Fibroblast of lung (primary cell): Measurements from ENCODE around the gene ELOA. TPM values are rescaled to one million over a fixed set of nuclear protein-coding genes. Genes with fewer than 3 reads are reported as not detected.

Source experiments
- DNase-seq, 2 donors: peaks; one replicate each; pipeline versions ENCODE4 v3.0.0 to v3.0.0-alpha.2; 2010; ENCODE audit warnings: low read depth in 2 of 2
- H2AFZ ChIP-seq: 2 replicates; pipeline ENCODE4 v1.5.1; 2012; ENCODE audit warnings: low read length, control low read depth, inconsistent platforms
- H3K27ac ChIP-seq: 2 replicates; pipeline ENCODE4 v1.5.1; 2011; ENCODE audit warnings: low read length, control low read depth; ENCODE audit not compliant: insufficient read depth
- H3K27me3 ChIP-seq: 2 replicates; pipeline ENCODE4 v1.5.1; 2011; ENCODE audit warnings: mild to moderate bottlenecking, low read length; ENCODE audit not compliant: control insufficient read depth, insufficient read depth
- H3K36me3 ChIP-seq: 2 replicates; pipeline ENCODE4 v1.5.1; 2011; ENCODE audit warnings: low read length; ENCODE audit not compliant: control insufficient read depth, insufficient read depth
- H3K4me1 ChIP-seq: 2 replicates; pipeline ENCODE4 v1.5.1; 2011; ENCODE audit warnings: low read length; ENCODE audit not compliant: control insufficient read depth, insufficient read depth; ENCODE audit errors: extremely low read depth
- H3K4me2 ChIP-seq: 2 replicates; pipeline ENCODE4 v1.5.1; 2011; ENCODE audit warnings: low read length, control low read depth; ENCODE audit not compliant: insufficient read depth; ENCODE audit errors: extremely low read depth
- H3K4me3 ChIP-seq, 4 experiments: fragments of 200-600 bp in 1 of 4; sonication (generic) in 1 of 4; replicated peaks in 1 of 4; 2 replicates each; pipeline ENCODE4 v1.5.1; 2011 to 2016; ENCODE audit warnings: low read length in 4 of 4, low read depth in 3 of 4, mild to moderate bottlenecking in 3 of 4, control low read depth in 2 of 4, inconsistent platforms in 1 of 4, mixed read lengths in 1 of 4; ENCODE audit not compliant: insufficient read depth in 1 of 4; ENCODE audit errors: control extremely low read depth in 1 of 4
- H3K79me2 ChIP-seq: 2 replicates; pipeline ENCODE4 v1.5.1; 2012; ENCODE audit warnings: mild to moderate bottlenecking, low read length, inconsistent platforms; ENCODE audit not compliant: control insufficient read depth, insufficient read depth
- H3K9ac ChIP-seq: 2 replicates; pipeline ENCODE4 v1.5.1; 2011; ENCODE audit warnings: mild to moderate bottlenecking, low read length, control low read depth; ENCODE audit not compliant: insufficient read depth
- H3K9me3 ChIP-seq: 2 replicates; pipeline ENCODE4 v1.5.1; 2012; ENCODE audit warnings: low read depth, low read length; ENCODE audit not compliant: control insufficient read depth, insufficient read depth
- H4K20me1 ChIP-seq: 2 replicates; pipeline ENCODE4 v1.5.1; 2011; ENCODE audit warnings: low read length; ENCODE audit not compliant: control insufficient read depth, insufficient read depth; ENCODE audit errors: extremely low read depth
- CTCF ChIP-seq, 2 donors: IDR thresholded peaks in 1 of 2; conservative IDR thresholded peaks in 1 of 2; 1 replicate in 1 of 2; 2 replicates in 1 of 2; pipeline ENCODE4 v1.5.1; 2011 to 2012; ENCODE audit warnings: low read length in 2 of 2, control low read depth in 1 of 2, inconsistent platforms in 1 of 2, low read depth in 1 of 2, mild to moderate bottlenecking in 1 of 2
- EZH2 ChIP-seq: IDR thresholded peaks from 2 replicates; pipeline ENCODE4 v1.5.1; 2012; ENCODE audit warnings: low read length, control low read depth, mild to moderate bottlenecking; ENCODE audit errors: missing control alignments
- polyA plus RNA-seq, 2 donors: library from polyadenylated mRNA; depleted of rRNA in 1 of 2; stranded (reverse) in 1 of 2; unstranded in 1 of 2; fragments of >200 nt; gene quantifications; 2 replicates each; pipeline ENCODE4 v1.2.1, GENCODE V29; 2011 to 2012; ENCODE audit warnings: missing spikeins in 1 of 2
- total RNA-seq: library from RNA; depleted of rRNA; stranded (reverse); fragments of >200 nt; gene quantifications from 2 replicates; pipeline ENCODE4 v1.2.1, GENCODE V29; 2014

The ELOA gene
- total and polyA plus RNA-seq, 2 donors (not counting 1 experiment from before 2014, with no cell fraction given): 19.3 to 34.1 TPM

- peak; percentile 35 to 62 for TF ChIP-seq CTCF (conservative IDR thresholded peaks at IDR 0.05 in 1 of 2, IDR thresholded peaks at IDR 0.05 in 1 of 2; ENCODE audit: low read depth in 1 of 2, low read length in 2 of 2)
- TF ChIP-seq EZH2: no peak
- Histone ChIP-seq H3K9me3 (no peaks in the 10 kb centered on the region), H3K36me3 (no peaks in the 10 kb centered on the region), H3K4me1 (peaks cover 5% of the 10 kb centered on the region), H3K4me2 (no peak overlapping the region), H2AFZ (no peak overlapping the region), H3K9ac (no peak overlapping the region), H4K20me1 (peaks cover 2% of the 10 kb centered on the region), H3K79me2 (peaks cover 5% of the 10 kb centered on the region), H3K27ac (no peak overlapping the region), H3K27me3 (no peaks in the 10 kb centered on the region), H3K4me3 (no peak overlapping the region)
- peak; percentile 39 to 63 for DNase-seq
Observed at GRCh38 chr1:23718482-23718881, 24.8 kb upstream of the ELOA start.

- no peak overlapping the region for H2AFZ ChIP-seq
- no peak overlapping the region for H3K4me2 ChIP-seq
- peaks cover 5% of the 10 kb centered on the region for H3K4me1 ChIP-seq
- no peaks in the 10 kb centered on the region for H3K9me3 ChIP-seq
- H3K4me3 ChIP-seq: no peak overlapping the region
- H3K9ac ChIP-seq: no peak overlapping the region
- no peaks in the 10 kb centered on the region for H3K27me3 ChIP-seq
- H3K79me2 ChIP-seq: peaks cover 5% of the 10 kb centered on the region
- no peak overlapping the region for H3K27ac ChIP-seq
- no peak for TF ChIP-seq CTCF (conservative IDR thresholded peaks at IDR 0.05 in 1 of 2, IDR thresholded peaks at IDR 0.05 in 1 of 2; ENCODE audit: low read depth in 1 of 2, low read length in 2 of 2)
- TF ChIP-seq EZH2: no peak
- DNase-seq: peak; percentile 57 to 60
- H4K20me1 ChIP-seq: peaks cover 2% of the 10 kb centered on the region
- no peaks in the 10 kb centered on the region for H3K36me3 ChIP-seq
Observed at GRCh38 chr1:23719162-23719820, 24.0 kb upstream of the ELOA start.

GRCh38 chr1:23720256-23720995, 22.8 kb upstream of the ELOA start:
- Histone ChIP-seq H3K27ac (no peak overlapping the region), H3K36me3 (no peaks in the 10 kb centered on the region), H3K4me2 (no peak overlapping the region), H3K4me1 (peaks cover 5% of the 10 kb centered on the region), H3K4me3 (no peak overlapping the region), H3K79me2 (peaks cover 3% of the 10 kb centered on the region), H3K27me3 (no peaks in the 10 kb centered on the region), H4K20me1 (no peaks in the 10 kb centered on the region), H3K9ac (no peak overlapping the region), H3K9me3 (no peaks in the 10 kb centered on the region), H2AFZ (no peak overlapping the region)
- TF ChIP-seq CTCF (conservative IDR thresholded peaks at IDR 0.05 in 1 of 2, IDR thresholded peaks at IDR 0.05 in 1 of 2; ENCODE audit: low read depth in 1 of 2, low read length in 2 of 2) (no peak), EZH2 (no peak)
- DNase-seq: no peak
